HG03565 (cell line): ENCODE results near the gene DISC1.
"Not testable (repeated sequence)": the region's sequence is repeated elsewhere in the genome, so short reads cannot be mapped to it uniquely, and the experiment has no call there.

Experiments used
- ATAC-seq: cut with Tn5 transposase; IDR thresholded peaks from one replicate; pipeline ENCODE4 v1.9.1; 2021; ENCODE audit warnings: mild to moderate bottlenecking, moderate library complexity; ENCODE audit not compliant: unreplicated experiment

The DISC1 gene

GRCh38 chr1:231666937-231667608 is 40.5 kb downstream of the DISC1 start:
- no peak for ATAC-seq

- ATAC-seq = no peak
Measured at GRCh38 chr1:231667896-231668506, 41.4 kb downstream of the DISC1 start.

- ATAC-seq = no peak
Measured at GRCh38 chr1:231668826-231669225, 42.2 kb downstream of the DISC1 start.

- ATAC-seq = not testable (repeated sequence)
Measured at GRCh38 chr1:231669864-231670621, 43.5 kb downstream of the DISC1 start.

GRCh38 chr1:231670755-231671154 is 44.2 kb downstream of the DISC1 start:
- no peak for ATAC-seq

- no peak for ATAC-seq
Measured at GRCh38 chr1:231674575-231674974, 48.0 kb downstream of the DISC1 start.

GRCh38 chr1:231676487-231676886 is 49.9 kb downstream of the DISC1 start:
- no peak for ATAC-seq

- ATAC-seq = no peak
Measured at GRCh38 chr1:231677442-231677841, 50.9 kb downstream of the DISC1 start.

GRCh38 chr1:231678011-231678432 is 51.4 kb downstream of the DISC1 start:
- no peak for ATAC-seq

GRCh38 chr1:231679109-231679508 is 52.5 kb downstream of the DISC1 start:
- no peak for ATAC-seq

GRCh38 chr1:231681006-231681405 is 54.4 kb downstream of the DISC1 start:
- no peak for ATAC-seq

GRCh38 chr1:231682779-231683178 is 56.2 kb downstream of the DISC1 start:
- no peak for ATAC-seq

- ATAC-seq = no peak
Measured at GRCh38 chr1:231683439-231684165, 57.0 kb downstream of the DISC1 start.

- ATAC-seq = no peak
Measured at GRCh38 chr1:231684356-231685244, 58.0 kb downstream of the DISC1 start.

GRCh38 chr1:231686384-231686783 is 59.8 kb downstream of the DISC1 start:
- no peak for ATAC-seq

GRCh38 chr1:231688989-231689388 is 62.4 kb downstream of the DISC1 start:
- ATAC-seq = no peak

GRCh38 chr1:231690059-231690458 is 63.5 kb downstream of the DISC1 start:
- no peak for ATAC-seq

GRCh38 chr1:231691618-231692259 is 65.1 kb downstream of the DISC1 start:
- ATAC-seq = no peak

- ATAC-seq = no peak
Measured at GRCh38 chr1:231693361-231694074, 66.9 kb downstream of the DISC1 start.
